ENCODE results near the gene FAM118A. TPM values are rescaled to one million over a fixed set of nuclear protein-coding genes. Genes with fewer than 3 reads are reported as not detected.
A peak's percentile ranks its signal among the peaks of the same experiment; 100 is the strongest.

Gene FAM118A
- total RNA-seq, 1 donor from 2014 or later: 18.3 TPM

GRCh38 chr22:45278125-45278524 is 31.6 kb upstream of the FAM118A start:
- Mint-ChIP-seq H3K27me3 (ENCODE audit: low read depth, unreplicated experiment) (peaks cover 29% of the 10 kb centered on the region), H3K27ac (ENCODE audit: unreplicated experiment) (no peak overlapping the region), H3K9me3 (ENCODE audit: unreplicated experiment) (peaks cover 2% of the 10 kb centered on the region), H3K4me3 (ENCODE audit: unreplicated experiment) (peak overlapping the region; percentile 37), H3K4me1 (ENCODE audit: low read depth, unreplicated experiment) (peaks cover 2% of the 10 kb centered on the region), H3K36me3 (ENCODE audit: low read depth, unreplicated experiment) (no peaks in the 10 kb centered on the region)
- Histone ChIP-seq H3K9ac (ENCODE audit: low read length) (no peak overlapping the region), H3K4me2 (ENCODE audit: low read length) (no peak overlapping the region), H3K4me3 (ENCODE audit: insufficient read depth, low read depth, low read length) (no peak overlapping the region), H3K27me3 (ENCODE audit: insufficient read depth, low read length) (peaks cover 8% of the 10 kb centered on the region), H3K27ac (ENCODE audit: low read depth, low read length) (no peak overlapping the region), H4K20me1 (ENCODE audit: insufficient read depth, low read length) (no peaks in the 10 kb centered on the region), H3K4me1 (ENCODE audit: insufficient read depth, low read length) (no peaks in the 10 kb centered on the region), H3K79me2 (ENCODE audit: insufficient read depth, low read length) (no peaks in the 10 kb centered on the region), H2AFZ (ENCODE audit: low read depth, low read length) (no peak overlapping the region), H3K36me3 (ENCODE audit: insufficient read depth, low read length) (no peaks in the 10 kb centered on the region), H3K9me3 (ENCODE audit: insufficient read depth, low read depth, low read length) (no peaks in the 10 kb centered on the region)
- TF ChIP-seq CTCF (IDR thresholded peaks at IDR 0.05; ENCODE audit: insufficient read depth, low read depth, low read length): no peak
- no peak for TF ChIP-seq EZH2 (IDR thresholded peaks at IDR 0.05; ENCODE audit: insufficient read depth, low read length)
- FAIRE-seq (no peak), DNase-seq (ENCODE audit: low read depth) (no peak)

GRCh38 chr22:45280587-45280980 is 29.1 kb upstream of the FAM118A start:
- no peak for TF ChIP-seq CTCF (IDR thresholded peaks at IDR 0.05; ENCODE audit: insufficient read depth, low read depth, low read length)
- TF ChIP-seq EZH2 (IDR thresholded peaks at IDR 0.05; ENCODE audit: insufficient read depth, low read length): no peak
- H3K36me3 Mint-ChIP-seq (ENCODE audit: low read depth, unreplicated experiment): no peaks in the 10 kb centered on the region
- FAIRE-seq: no peak

GRCh38 chr22:45281010-45281409 is 28.7 kb upstream of the FAM118A start:
- TF ChIP-seq EZH2 (IDR thresholded peaks at IDR 0.05; ENCODE audit: insufficient read depth, low read length): no peak
- TF ChIP-seq CTCF (IDR thresholded peaks at IDR 0.05; ENCODE audit: insufficient read depth, low read depth, low read length): no peak

More at GRCh38 chr22:45280587-45280980, 29.1 kb upstream of the FAM118A start:
- H3K4me3 ChIP-seq (ENCODE audit: insufficient read depth, low read depth, low read length): no peak overlapping the region
- no peak overlapping the region for H2AFZ ChIP-seq (ENCODE audit: low read depth, low read length)
- no peaks in the 10 kb centered on the region for H3K9me3 ChIP-seq (ENCODE audit: insufficient read depth, low read depth, low read length)
- H3K79me2 ChIP-seq (ENCODE audit: insufficient read depth, low read length): no peaks in the 10 kb centered on the region
- no peaks in the 10 kb centered on the region for H3K36me3 ChIP-seq (ENCODE audit: insufficient read depth, low read length)
- Mint-ChIP-seq H3K9me3 (ENCODE audit: unreplicated experiment) (peaks cover 2% of the 10 kb centered on the region), H3K27me3 (ENCODE audit: low read depth, unreplicated experiment) (peaks cover 35% of the 10 kb centered on the region), H3K4me1 (ENCODE audit: low read depth, unreplicated experiment) (peaks cover 2% of the 10 kb centered on the region), H3K4me3 (ENCODE audit: unreplicated experiment) (no peak overlapping the region), H3K27ac (ENCODE audit: unreplicated experiment) (no peak overlapping the region)
- no peak overlapping the region for H3K4me2 ChIP-seq (ENCODE audit: low read length)
- H3K4me1 ChIP-seq (ENCODE audit: insufficient read depth, low read length): peaks cover 9% of the 10 kb centered on the region
- H3K27ac ChIP-seq (ENCODE audit: low read depth, low read length): no peak overlapping the region
- H4K20me1 ChIP-seq (ENCODE audit: insufficient read depth, low read length): no peaks in the 10 kb centered on the region
- no peak for DNase-seq (ENCODE audit: low read depth)
- no peak overlapping the region for H3K9ac ChIP-seq (ENCODE audit: low read length)
- peaks cover 27% of the 10 kb centered on the region for H3K27me3 ChIP-seq (ENCODE audit: insufficient read depth, low read length)

More at GRCh38 chr22:45281010-45281409, 28.7 kb upstream of the FAM118A start:
- no peak overlapping the region for H2AFZ ChIP-seq (ENCODE audit: low read depth, low read length)
- FAIRE-seq (no peak), DNase-seq (ENCODE audit: low read depth) (no peak)
- H3K9me3 ChIP-seq (ENCODE audit: insufficient read depth, low read depth, low read length): no peaks in the 10 kb centered on the region
- H3K79me2 ChIP-seq (ENCODE audit: insufficient read depth, low read length): no peaks in the 10 kb centered on the region
- no peaks in the 10 kb centered on the region for H3K36me3 ChIP-seq (ENCODE audit: insufficient read depth, low read length)
- H3K36me3 Mint-ChIP-seq (ENCODE audit: low read depth, unreplicated experiment): no peaks in the 10 kb centered on the region
- H3K4me2 ChIP-seq (ENCODE audit: low read length): no peak overlapping the region
- H4K20me1 ChIP-seq (ENCODE audit: insufficient read depth, low read length): no peaks in the 10 kb centered on the region
- no peak overlapping the region for H3K9ac ChIP-seq (ENCODE audit: low read length)
- H3K27me3 ChIP-seq (ENCODE audit: insufficient read depth, low read length): peaks cover 32% of the 10 kb centered on the region
- no peak overlapping the region for H3K27ac ChIP-seq (ENCODE audit: low read depth, low read length)
- peaks cover 2% of the 10 kb centered on the region for H3K4me1 Mint-ChIP-seq (ENCODE audit: low read depth, unreplicated experiment)
- H3K4me3 Mint-ChIP-seq (ENCODE audit: unreplicated experiment): no peak overlapping the region
- peaks cover 9% of the 10 kb centered on the region for H3K4me1 ChIP-seq (ENCODE audit: insufficient read depth, low read length)
- H3K9me3 Mint-ChIP-seq (ENCODE audit: unreplicated experiment): peaks cover 2% of the 10 kb centered on the region
- H3K27me3 Mint-ChIP-seq (ENCODE audit: low read depth, unreplicated experiment): peaks cover 35% of the 10 kb centered on the region
- H3K27ac Mint-ChIP-seq (ENCODE audit: unreplicated experiment): no peak overlapping the region
- no peak overlapping the region for H3K4me3 ChIP-seq (ENCODE audit: insufficient read depth, low read depth, low read length)

Data from astrocyte (in vitro differentiated cells and primary cell).